GM23248 (cell line): Measurements from ENCODE around the gene PANX2.

Experiments
- EZH2 ChIP-seq: fragments of 200-600 bp; sonication (generic); IDR thresholded peaks from 2 replicates; pipeline ENCODE4 v1.6.1; 2018; ENCODE audit warnings: antibody characterized with exemption, mild to moderate bottlenecking; ENCODE audit not compliant: insufficient read depth, poor library complexity, severe bottlenecking
- EZH2phosphoT487 ChIP-seq: fragments of 200-600 bp; sonication (generic); IDR thresholded peaks from 2 replicates; pipeline ENCODE4 v1.6.1; 2018; ENCODE audit warnings: antibody characterized with exemption, moderate library complexity, mild to moderate bottlenecking, low read depth; ENCODE audit not compliant: insufficient read depth

GRCh38 chr22:50141462-50141861 is 29.1 kb upstream of the PANX2 start:
- TF ChIP-seq EZH2phosphoT487 (no peak), EZH2 (no peak)
